ENCODE data around the gene TMTC1. TPM values are rescaled to one million over a fixed set of nuclear protein-coding genes. Genes with fewer than 3 reads are reported as not detected.

The TMTC1 gene
- polyA plus RNA-seq, 1 of the 3 experiments (the other 2 are of a cell fraction), result 0.13 TPM

GRCh38 chr12:29700761-29701481 lies 82.8 kb downstream of the TMTC1 start (continued):
- TF ChIP-seq CHD2 (IDR thresholded peaks at IDR 0.05; ENCODE audit: low read length, partially characterized antibody), result no peak
- no peak for TF ChIP-seq MXI1 (IDR thresholded peaks at IDR 0.05; ENCODE audit: low read depth, low read length)
- no peak for TF ChIP-seq NFIC (IDR thresholded peaks at IDR 0.05; ENCODE audit: borderline replicate concordance)
- TF ChIP-seq TAF1 (IDR thresholded peaks at IDR 0.05; ENCODE audit: borderline replicate concordance, low read depth, low read length), result no peak
- TF ChIP-seq TEAD4 (IDR thresholded peaks at IDR 0.05; ENCODE audit: borderline replicate concordance, insufficient read depth), result no peak

GRCh38 chr12:29698756-29699155 lies 85.0 kb downstream of the TMTC1 start:
- Histone ChIP-seq H3K79me2 (ENCODE audit: insufficient read depth) (no peaks in the 10 kb centered on the region), H3F3A (replicated peaks; ENCODE audit: insufficient read depth) (no peaks in the 10 kb centered on the region), H3K4me2 (no peak overlapping the region), H2AFZ (ENCODE audit: low read depth) (no peak overlapping the region), H3K36me3 (replicated peaks in 1 of 2; ENCODE audit: control insufficient read depth in 1 of 2, insufficient read depth in 2 of 2, low read length in 1 of 2) (no peaks in the 10 kb centered on the region), H3K9ac (no peak overlapping the region), H3K9me3 (no peaks in the 10 kb centered on the region), H3K9me2 (no peaks in the 10 kb centered on the region), H4K20me1 (ENCODE audit: insufficient read depth) (no peaks in the 10 kb centered on the region), H3K4me3 (ENCODE audit: low read depth in 2 of 2, low read length in 1 of 2) (no peak overlapping the region), H3K4me1 (ENCODE audit: control insufficient read depth in 1 of 2, insufficient read depth in 2 of 2, low read depth in 1 of 2, low read length in 1 of 2) (no peaks in the 10 kb centered on the region; a peak in 2 of 4 replicates), H3K27me3 (ENCODE audit: insufficient read depth) (no peaks in the 10 kb centered on the region), H3K27ac (ENCODE audit: low read depth in 2 of 2, low read length in 1 of 2) (no peak overlapping the region)
- DNase-seq, result no peak
- WGBS (ENCODE audit: low lambda C conversion rate), result 4% methylated on average over 1 of the region's 1 CpG
- POLR2A ChIA-PET, result no interaction called here
- TF ChIP-seq ELF1 (IDR thresholded peaks at IDR 0.05), result no peak
- CTCF ChIA-PET, result no interaction called here

- Histone ChIP-seq H3K27me3 (ENCODE audit: insufficient read depth) (no peaks in the 10 kb centered on the region), H3K79me2 (ENCODE audit: insufficient read depth) (no peaks in the 10 kb centered on the region), H3K4me1 (ENCODE audit: control insufficient read depth in 1 of 2, insufficient read depth in 2 of 2, low read depth in 1 of 2, low read length in 1 of 2) (no peaks in the 10 kb centered on the region; a peak in 1 of 4 replicates), H3K4me3 (ENCODE audit: low read depth in 2 of 2, low read length in 1 of 2) (no peak overlapping the region), H3K27ac (ENCODE audit: low read depth in 2 of 2, low read length in 1 of 2) (no peak overlapping the region), H3F3A (replicated peaks; ENCODE audit: insufficient read depth) (no peaks in the 10 kb centered on the region), H3K9me3 (no peaks in the 10 kb centered on the region), H3K36me3 (replicated peaks in 1 of 2; ENCODE audit: control insufficient read depth in 1 of 2, insufficient read depth in 2 of 2, low read length in 1 of 2) (no peaks in the 10 kb centered on the region), H3K9me2 (no peaks in the 10 kb centered on the region), H2AFZ (ENCODE audit: low read depth) (no peak overlapping the region), H3K4me2 (no peak overlapping the region), H4K20me1 (ENCODE audit: insufficient read depth) (no peaks in the 10 kb centered on the region), H3K9ac (no peak overlapping the region)
- WGBS (ENCODE audit: low lambda C conversion rate), result 45% methylated on average over 3 of the region's 3 CpGs
- ChIA-PET POLR2A (no interaction called here), CTCF (no interaction called here)
- TF ChIP-seq RAD21 (IDR thresholded peaks at IDR 0.05; ENCODE audit: low read length), result no peak
- TF ChIP-seq MEF2A (IDR thresholded peaks at IDR 0.05; ENCODE audit: borderline replicate concordance, low read depth), result no peak
- TF ChIP-seq, protein P1, sequence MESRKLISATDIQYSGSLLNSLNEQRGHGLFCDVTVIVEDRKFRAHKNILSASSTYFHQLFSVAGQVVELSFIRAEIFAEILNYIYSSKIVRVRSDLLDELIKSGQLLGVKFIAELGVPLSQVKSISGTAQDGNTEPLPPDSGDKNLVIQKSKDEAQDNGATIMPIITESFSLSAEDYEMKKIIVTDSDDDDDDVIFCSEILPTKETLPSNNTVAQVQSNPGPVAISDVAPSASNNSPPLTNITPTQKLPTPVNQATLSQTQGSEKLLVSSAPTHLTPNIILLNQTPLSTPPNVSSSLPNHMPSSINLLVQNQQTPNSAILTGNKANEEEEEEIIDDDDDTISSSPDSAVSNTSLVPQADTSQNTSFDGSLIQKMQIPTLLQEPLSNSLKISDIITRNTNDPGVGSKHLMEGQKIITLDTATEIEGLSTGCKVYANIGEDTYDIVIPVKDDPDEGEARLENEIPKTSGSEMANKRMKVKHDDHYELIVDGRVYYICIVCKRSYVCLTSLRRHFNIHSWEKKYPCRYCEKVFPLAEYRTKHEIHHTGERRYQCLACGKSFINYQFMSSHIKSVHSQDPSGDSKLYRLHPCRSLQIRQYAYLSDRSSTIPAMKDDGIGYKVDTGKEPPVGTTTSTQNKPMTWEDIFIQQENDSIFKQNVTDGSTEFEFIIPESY (IDR thresholded peaks at IDR 0.05; ENCODE audit: borderline replicate concordance, low read depth), result no peak
- TF ChIP-seq SIN3A (IDR thresholded peaks at IDR 0.05; ENCODE audit: borderline replicate concordance, low read depth, low read length), result no peak
- TF ChIP-seq RXRA (IDR thresholded peaks at IDR 0.05; ENCODE audit: borderline replicate concordance, low read depth), result no peak
- no peak for TF ChIP-seq RCOR1 (IDR thresholded peaks at IDR 0.05; ENCODE audit: low read length)
- TF ChIP-seq, protein P2, sequence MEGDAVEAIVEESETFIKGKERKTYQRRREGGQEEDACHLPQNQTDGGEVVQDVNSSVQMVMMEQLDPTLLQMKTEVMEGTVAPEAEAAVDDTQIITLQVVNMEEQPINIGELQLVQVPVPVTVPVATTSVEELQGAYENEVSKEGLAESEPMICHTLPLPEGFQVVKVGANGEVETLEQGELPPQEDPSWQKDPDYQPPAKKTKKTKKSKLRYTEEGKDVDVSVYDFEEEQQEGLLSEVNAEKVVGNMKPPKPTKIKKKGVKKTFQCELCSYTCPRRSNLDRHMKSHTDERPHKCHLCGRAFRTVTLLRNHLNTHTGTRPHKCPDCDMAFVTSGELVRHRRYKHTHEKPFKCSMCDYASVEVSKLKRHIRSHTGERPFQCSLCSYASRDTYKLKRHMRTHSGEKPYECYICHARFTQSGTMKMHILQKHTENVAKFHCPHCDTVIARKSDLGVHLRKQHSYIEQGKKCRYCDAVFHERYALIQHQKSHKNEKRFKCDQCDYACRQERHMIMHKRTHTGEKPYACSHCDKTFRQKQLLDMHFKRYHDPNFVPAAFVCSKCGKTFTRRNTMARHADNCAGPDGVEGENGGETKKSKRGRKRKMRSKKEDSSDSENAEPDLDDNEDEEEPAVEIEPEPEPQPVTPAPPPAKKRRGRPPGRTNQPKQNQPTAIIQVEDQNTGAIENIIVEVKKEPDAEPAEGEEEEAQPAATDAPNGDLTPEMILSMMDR (IDR thresholded peaks at IDR 0.05), result no peak
- TF ChIP-seq NRF1 (IDR thresholded peaks at IDR 0.05; ENCODE audit: low read depth, low read length), result no peak
- TF ChIP-seq FOXJ3 (CRISPR knock-in tag; IDR thresholded peaks at IDR 0.05), result no peak
- no peak for TF ChIP-seq MAX (IDR thresholded peaks at IDR 0.05; ENCODE audit: low read depth)
- TF ChIP-seq TCF12 (IDR thresholded peaks at IDR 0.05), result no peak
- no peak for TF ChIP-seq FOXM1 (IDR thresholded peaks at IDR 0.05; ENCODE audit: low read depth)
- TF ChIP-seq, protein P3, sequence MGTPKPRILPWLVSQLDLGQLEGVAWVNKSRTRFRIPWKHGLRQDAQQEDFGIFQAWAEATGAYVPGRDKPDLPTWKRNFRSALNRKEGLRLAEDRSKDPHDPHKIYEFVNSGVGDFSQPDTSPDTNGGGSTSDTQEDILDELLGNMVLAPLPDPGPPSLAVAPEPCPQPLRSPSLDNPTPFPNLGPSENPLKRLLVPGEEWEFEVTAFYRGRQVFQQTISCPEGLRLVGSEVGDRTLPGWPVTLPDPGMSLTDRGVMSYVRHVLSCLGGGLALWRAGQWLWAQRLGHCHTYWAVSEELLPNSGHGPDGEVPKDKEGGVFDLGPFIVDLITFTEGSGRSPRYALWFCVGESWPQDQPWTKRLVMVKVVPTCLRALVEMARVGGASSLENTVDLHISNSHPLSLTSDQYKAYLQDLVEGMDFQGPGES (IDR thresholded peaks at IDR 0.05; ENCODE audit: low read depth, low read length), result no peak
- no peak for DNase-seq
These were observed 87.9 kb downstream of the TMTC1 start for GRCh38 chr12:29695800-29696199.
